SK-N-MC (cell line): ENCODE data around the gene C20orf202.

Experiments used
- EZH2 ChIP-seq: fragments of 200-600 bp; sonication (generic); IDR thresholded peaks from one replicate; pipeline ENCODE4 v1.6.1; 2017; ENCODE audit warnings: antibody characterized with exemption
- POLR2AphosphoS5 ChIP-seq: IDR thresholded peaks from 2 replicates; pipeline ENCODE4 v1.6.1; 2012; ENCODE audit warnings: mild to moderate bottlenecking, low read depth, low read length, borderline replicate concordance

DNA sequence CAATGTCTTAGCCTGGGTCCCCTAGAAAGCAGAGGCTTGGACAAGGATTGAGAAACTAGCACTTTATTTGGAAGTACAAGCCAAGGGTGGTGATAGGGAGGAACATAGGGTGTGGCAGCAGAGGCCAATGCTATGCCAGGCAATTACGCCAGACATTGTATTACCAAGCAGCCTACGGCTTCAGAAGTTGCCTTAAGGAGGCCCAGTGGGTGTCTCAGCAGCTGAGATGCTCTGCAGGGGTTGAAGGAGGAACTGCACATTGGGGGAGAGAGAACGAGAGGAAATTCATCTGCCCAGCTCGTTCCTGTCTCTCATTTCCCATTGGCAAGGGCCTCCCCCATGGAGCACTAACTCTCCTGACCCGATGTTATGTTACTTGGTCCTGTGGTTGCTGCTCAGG, 859 bp downstream of the C20orf202 start:
- TF ChIP-seq EZH2, result no peak
- no peak for TF ChIP-seq POLR2AphosphoS5
